ELF-1 (cell line): ENCODE data around the gene PAX7.

Experiments
- DNase-seq: peaks from one replicate; pipeline ENCODE4 v3.0.0-alpha.2; 2016; ENCODE audit warnings: low read depth, low spot score

The PAX7 gene

GRCh38 chr1:18618546-18619466 is 11.8 kb upstream of the PAX7 start:
- peak; percentile 20 for DNase-seq

GRCh38 chr1:18619467-18619835 is 11.2 kb upstream of the PAX7 start:
- no peak for DNase-seq

- DNase-seq: peak; percentile 26
These were observed 2.1 kb upstream of the PAX7 start for GRCh38 chr1:18628511-18628910.

- peak; percentile 69 for DNase-seq
These were observed 761 bp upstream of the PAX7 start for GRCh38 chr1:18629659-18630510.

- DNase-seq: peak; percentile 67
These were observed 1.0 kb downstream of the PAX7 start for GRCh38 chr1:18631496-18632217.

GRCh38 chr1:18632218-18632588 is 1.6 kb downstream of the PAX7 start:
- DNase-seq: peak; percentile 47

GRCh38 chr1:18632783-18633421 is 2.3 kb downstream of the PAX7 start:
- DNase-seq: peak; percentile 56

- DNase-seq: peak; percentile 43
These were observed 2.9 kb downstream of the PAX7 start for GRCh38 chr1:18633422-18634155.

- DNase-seq: no peak
These were observed 3.6 kb downstream of the PAX7 start for GRCh38 chr1:18634276-18634675.

GRCh38 chr1:18635070-18635577 is 4.5 kb downstream of the PAX7 start:
- DNase-seq: no peak

- DNase-seq: peak; percentile 68
These were observed 5.4 kb downstream of the PAX7 start for GRCh38 chr1:18635891-18636595.

GRCh38 chr1:18636596-18637508 is 6.2 kb downstream of the PAX7 start:
- DNase-seq: peak; percentile 35

GRCh38 chr1:18637511-18637960 is 6.9 kb downstream of the PAX7 start:
- peak; percentile 52 for DNase-seq

- peak; percentile 25 for DNase-seq
These were observed 7.6 kb downstream of the PAX7 start for GRCh38 chr1:18637962-18638834.

- no peak for DNase-seq
These were observed 8.3 kb downstream of the PAX7 start for GRCh38 chr1:18638835-18639364.

- DNase-seq: no peak
These were observed 8.9 kb downstream of the PAX7 start for GRCh38 chr1:18639368-18640055.
